Upper lobe of left lung (tissue), 6 donors: ENCODE results near the gene KLHDC3. TPM values are rescaled to one million over a fixed set of nuclear protein-coding genes. Genes with fewer than 3 reads are reported as not detected.

Experiments used
- ATAC-seq, 2 donors: fragments of 200-7000 bp; cut with Tn5 transposase; one replicate each; pipeline ENCODE4 v1.9.1; 2022; ENCODE audit warnings: mild to moderate bottlenecking in 2 of 2, moderate library complexity in 2 of 2; ENCODE audit not compliant: low FRiP score in 2 of 2
- DNase-seq, 2 donors: peaks; one replicate each; pipeline ENCODE4 v3.0.0-alpha.2; 2019 to 2020
- H3K27ac ChIP-seq, 4 donors: fragments of 200-600 bp; sonication (generic); one replicate each; pipeline ENCODE4 v1.5.1; 2016 to 2019
- H3K27me3 ChIP-seq, 4 donors: fragments of 200-600 bp; sonication (generic); one replicate each; pipeline ENCODE4 v1.5.1; 2017 to 2019
- H3K36me3 ChIP-seq, 4 donors: fragments of 200-600 bp; sonication (generic); one replicate each; pipeline ENCODE4 v1.5.1; 2016 to 2019
- H3K4me1 ChIP-seq, 4 donors: fragments of 200-600 bp; sonication (generic); one replicate each; pipeline ENCODE4 v1.5.1; 2018 to 2019
- H3K4me3 ChIP-seq, 4 donors: fragments of 200-600 bp; sonication (generic); one replicate each; pipeline ENCODE4 v1.5.1; 2017 to 2019; ENCODE audit warnings: mild to moderate bottlenecking in 2 of 4, moderate library complexity in 1 of 4
- H3K9me3 ChIP-seq, 4 donors: fragments of 200-600 bp; sonication (generic); one replicate each; pipeline ENCODE4 v1.5.1; 2018 to 2019
- EP300 ChIP-seq, 4 donors: sonication (generic); formaldehyde crosslinking; IDR thresholded peaks; one replicate each; pipeline ENCODE4 v1.5.1; 2017; ENCODE audit warnings: antibody characterized with exemption in 4 of 4, control low read depth in 2 of 4
- POLR2A ChIP-seq, 4 donors: fragments of 450-650 bp; IDR thresholded peaks; one replicate each; pipeline ENCODE4 v1.5.1; 2016 to 2017; ENCODE audit warnings: antibody characterized with exemption in 4 of 4, mild to moderate bottlenecking in 2 of 4
- POLR2AphosphoS5 ChIP-seq, 2 donors: sonication (generic); formaldehyde crosslinking; IDR thresholded peaks; one replicate each; pipeline ENCODE4 v1.5.1; 2017; ENCODE audit warnings: antibody characterized with exemption in 2 of 2
- WGBS, 2 donors: methylation state at CpG; one replicate each; pipeline ENCODE4 v1.1.5; 2017 to 2018; 5-methylcytosine and 5-hydroxymethylcytosine counted together
- total RNA-seq, 6 donors: library from RNA; depleted of rRNA in 4 of 6; stranded (reverse); fragments of >200 nt in 4 of 6; gene quantifications; one replicate each; pipeline versions ENCODE4 v1.1.0 to v1.2.1, GENCODE V29; 2016 to 2021
- TF ChIP-seq, protein P1 (sequence below), 6 experiments: fragments of 450-650 bp in 4 of 6; fragments of 200-600 bp in 2 of 6; sonication (generic) in 2 of 6; IDR thresholded peaks; one replicate each; pipeline ENCODE4 v1.5.1; 2016 to 2019; ENCODE audit warnings: antibody characterized with exemption in 6 of 6
- donor health status: DM: no; HTN: no; CAD: no; lungs with moderate emphysema.
- donor health status: DM: no; HTN: yes; CAD: no; lungs with severe emphysema.

KLHDC3 gene
- total RNA-seq, 6 donors from 2014 or later: 36.7 to 74.0 (median 59.3) TPM

DNA sequence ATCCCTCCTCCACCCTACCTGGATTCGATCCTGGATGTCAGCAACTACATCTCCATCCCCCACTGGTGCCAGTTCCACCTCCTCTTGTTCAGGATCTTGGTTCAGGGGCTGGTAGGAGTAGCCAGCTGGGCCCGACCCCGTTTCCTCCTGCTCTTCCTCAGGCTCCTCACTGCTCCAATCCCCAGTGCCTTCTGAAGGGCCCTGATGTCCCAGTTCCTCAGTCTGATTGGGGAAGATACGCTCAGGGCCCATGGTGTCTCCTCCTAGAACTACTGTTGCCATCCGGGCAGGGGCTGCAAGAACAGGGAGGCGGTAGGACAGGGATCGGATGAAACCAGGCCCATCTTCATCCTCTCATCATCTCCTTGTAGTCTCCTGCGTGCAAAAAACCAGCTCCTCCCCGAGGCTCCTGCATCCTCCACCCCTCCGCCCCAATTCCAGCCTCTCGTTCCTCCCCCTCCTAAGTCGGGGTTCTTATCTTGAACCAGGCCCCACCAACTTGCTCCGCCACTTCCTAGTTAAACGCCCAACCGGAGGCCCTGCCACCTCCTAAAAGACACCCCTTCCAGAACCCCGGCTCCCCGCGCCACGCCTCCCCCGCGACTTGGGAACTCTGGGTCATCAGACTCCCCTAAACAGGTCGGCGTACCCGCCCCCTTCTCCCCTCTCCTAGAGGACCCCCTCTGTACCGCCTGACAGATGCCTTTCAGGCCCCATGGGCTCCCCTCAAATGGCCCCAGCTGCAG, 779 bp upstream of the KLHDC3 start:
- peak overlapping the region; percentile 70 to 91 (median 84) for H3K27ac ChIP-seq
- WGBS, 2 donors: 1 to 5% methylated on average over 21 to 24 of the region's 25 CpGs
- no peak for TF ChIP-seq POLR2A (IDR thresholded peaks at IDR 0.05)
- peaks cover 36 to 46% (median 41%) of the 10 kb centered on the region in 4 donors for H3K4me1 ChIP-seq
- no peaks in the 10 kb centered on the region for H3K27me3 ChIP-seq
- ATAC-seq: peak in 1 of 2 donors; percentile 51
- peak overlapping the region; percentile 40 to 97 (median 80) for H3K4me3 ChIP-seq
- no peak for DNase-seq
- no peaks in the 10 kb centered on the region for H3K9me3 ChIP-seq
- peaks cover 8 to 55% (median 47%) of the 10 kb centered on the region in 4 donors for H3K36me3 ChIP-seq

DNA sequence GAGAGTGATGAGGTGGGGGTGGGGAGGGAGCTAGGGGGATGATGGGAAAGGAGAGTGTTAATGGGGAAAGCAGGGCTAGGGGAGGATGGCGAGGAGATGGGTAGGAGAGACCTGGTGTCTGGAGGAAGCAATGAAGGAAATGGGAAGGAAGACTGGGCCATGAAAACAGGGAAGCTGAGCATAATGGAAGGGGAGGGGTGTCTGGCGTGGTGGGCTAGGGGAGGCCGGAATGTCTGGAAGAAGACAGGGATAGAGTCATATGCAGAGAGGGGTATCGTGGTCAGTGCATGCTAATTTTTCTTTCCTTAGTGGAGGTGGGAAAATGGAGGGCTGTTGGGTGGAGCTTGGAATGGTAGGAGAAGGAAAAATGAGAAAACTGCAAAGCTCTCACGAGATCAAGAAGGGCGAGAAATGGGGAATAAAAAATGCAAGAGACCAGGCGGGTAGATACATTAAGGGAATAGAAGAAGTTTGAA, 423 bp downstream of the KLHDC3 start:
- WGBS, 2 donors: 0 to 1% methylated on average over 7 of the region's 7 CpGs

DNA sequence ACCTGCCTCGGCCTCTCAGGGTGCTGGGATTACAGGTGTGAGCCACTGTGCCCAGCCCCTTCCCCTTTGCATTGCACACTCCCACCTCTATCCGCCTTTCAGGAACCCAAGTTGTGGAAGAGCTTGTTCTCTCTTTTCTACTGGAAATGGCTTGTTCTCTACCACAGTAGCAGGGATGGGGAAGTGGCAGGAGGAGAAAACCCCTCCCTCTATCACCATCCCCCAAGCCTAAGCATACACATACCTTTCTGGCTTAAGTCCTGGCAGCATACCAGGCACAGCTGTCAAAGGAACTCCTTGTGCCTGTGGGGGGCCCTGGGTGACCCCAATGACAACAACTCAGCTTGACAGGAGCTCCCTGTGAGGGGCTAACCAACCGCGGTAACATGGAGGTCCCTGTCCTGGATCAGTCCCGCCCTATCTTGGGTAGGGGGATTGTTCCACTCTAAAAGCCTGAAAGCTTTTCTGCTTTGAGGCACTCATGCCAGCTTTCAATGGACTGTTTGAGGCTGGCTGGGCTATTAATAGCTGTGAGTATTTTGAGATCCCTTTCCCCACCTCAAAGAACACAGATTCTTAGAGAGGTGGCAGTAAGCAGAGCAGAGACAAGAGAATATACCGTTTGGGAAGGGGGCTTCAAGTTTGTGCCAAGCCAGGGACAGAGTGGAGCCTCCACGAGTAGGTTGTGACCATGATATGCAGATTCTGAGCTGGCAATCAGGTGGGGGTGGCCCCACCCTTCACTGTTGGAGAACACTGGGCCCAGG, 2.3 kb downstream of the KLHDC3 start:
- DNase-seq: no peak
- peaks cover 18 to 42% (median 30%) of the 10 kb centered on the region in 4 donors for H3K36me3 ChIP-seq
- peak overlapping the region in 1 of 4 donors; percentile 16 for H3K4me3 ChIP-seq
- no peaks in the 10 kb centered on the region for H3K27me3 ChIP-seq
- TF ChIP-seq EP300 (IDR thresholded peaks at IDR 0.05) (no peak), POLR2A (IDR thresholded peaks at IDR 0.05) (no peak), POLR2AphosphoS5 (IDR thresholded peaks at IDR 0.05) (no peak)
- TF ChIP-seq, protein P1, sequence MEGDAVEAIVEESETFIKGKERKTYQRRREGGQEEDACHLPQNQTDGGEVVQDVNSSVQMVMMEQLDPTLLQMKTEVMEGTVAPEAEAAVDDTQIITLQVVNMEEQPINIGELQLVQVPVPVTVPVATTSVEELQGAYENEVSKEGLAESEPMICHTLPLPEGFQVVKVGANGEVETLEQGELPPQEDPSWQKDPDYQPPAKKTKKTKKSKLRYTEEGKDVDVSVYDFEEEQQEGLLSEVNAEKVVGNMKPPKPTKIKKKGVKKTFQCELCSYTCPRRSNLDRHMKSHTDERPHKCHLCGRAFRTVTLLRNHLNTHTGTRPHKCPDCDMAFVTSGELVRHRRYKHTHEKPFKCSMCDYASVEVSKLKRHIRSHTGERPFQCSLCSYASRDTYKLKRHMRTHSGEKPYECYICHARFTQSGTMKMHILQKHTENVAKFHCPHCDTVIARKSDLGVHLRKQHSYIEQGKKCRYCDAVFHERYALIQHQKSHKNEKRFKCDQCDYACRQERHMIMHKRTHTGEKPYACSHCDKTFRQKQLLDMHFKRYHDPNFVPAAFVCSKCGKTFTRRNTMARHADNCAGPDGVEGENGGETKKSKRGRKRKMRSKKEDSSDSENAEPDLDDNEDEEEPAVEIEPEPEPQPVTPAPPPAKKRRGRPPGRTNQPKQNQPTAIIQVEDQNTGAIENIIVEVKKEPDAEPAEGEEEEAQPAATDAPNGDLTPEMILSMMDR (IDR thresholded peaks at IDR 0.05): no peak
- H3K9me3 ChIP-seq: no peaks in the 10 kb centered on the region
- H3K27ac ChIP-seq: peak overlapping the region in 1 of 4 donors; percentile 26
- ATAC-seq: no peak
- H3K4me1 ChIP-seq: peaks cover 43 to 53% (median 49%) of the 10 kb centered on the region in 4 donors
- 70 to 87% methylated on average over 7 of the region's 7 CpGs for WGBS, 2 donors

More for the DNA sequence above, 423 bp downstream of the KLHDC3 start:
- Histone ChIP-seq H3K4me1 (peaks cover 36 to 46% (median 41%) of the 10 kb centered on the region in 4 donors), H3K27me3 (no peaks in the 10 kb centered on the region), H3K9me3 (no peaks in the 10 kb centered on the region), H3K4me3 (peak overlapping the region; percentile 77 to 97 (median 81)), H3K27ac (peak overlapping the region; percentile 70 to 91 (median 80)), H3K36me3 (peaks cover 18 to 55% (median 44%) of the 10 kb centered on the region in 4 donors)
- ATAC-seq (no peak), DNase-seq (no peak)
- TF ChIP-seq, protein P1 (IDR thresholded peaks at IDR 0.05): no peak
- TF ChIP-seq POLR2AphosphoS5 (IDR thresholded peaks at IDR 0.05) (no peak), POLR2A (IDR thresholded peaks at IDR 0.05) (no peak), EP300 (IDR thresholded peaks at IDR 0.05) (no peak)

DNA sequence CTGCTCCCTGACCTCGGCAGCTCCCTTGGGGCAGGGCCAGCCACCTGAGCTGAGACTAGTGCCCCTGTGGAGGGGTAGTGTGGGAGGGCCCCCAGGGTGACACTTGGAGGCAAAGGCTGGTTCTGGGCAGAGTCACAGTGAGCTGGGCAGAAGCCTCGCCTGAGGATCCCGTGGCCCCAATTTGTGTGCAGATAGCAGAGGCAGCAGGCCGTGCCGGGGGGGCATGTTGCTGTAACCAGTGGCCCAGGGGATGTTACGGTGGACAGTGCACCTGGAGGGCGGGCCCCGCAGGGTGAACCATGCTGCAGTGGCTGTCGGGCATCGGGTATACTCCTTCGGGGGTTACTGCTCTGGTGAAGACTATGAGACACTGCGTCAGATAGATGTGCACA, 2.9 kb downstream of the KLHDC3 start:
- TF ChIP-seq EP300 (IDR thresholded peaks at IDR 0.05) (no peak), POLR2A (IDR thresholded peaks at IDR 0.05) (no peak), POLR2AphosphoS5 (IDR thresholded peaks at IDR 0.05) (no peak)
- TF ChIP-seq, protein P1 (IDR thresholded peaks at IDR 0.05): no peak
- Histone ChIP-seq H3K9me3 (no peaks in the 10 kb centered on the region), H3K27me3 (no peaks in the 10 kb centered on the region), H3K27ac (peak overlapping the region in 1 of 4 donors; percentile 26), H3K4me3 (no peak overlapping the region), H3K36me3 (peaks cover 18 to 36% (median 25%) of the 10 kb centered on the region in 4 donors), H3K4me1 (peaks cover 43 to 53% (median 49%) of the 10 kb centered on the region in 4 donors)
- DNase-seq (peak in 1 of 2 donors; percentile 66), ATAC-seq (no peak)
- 86 to 95% methylated on average over 9 to 12 of the region's 12 CpGs for WGBS, 2 donors

DNA sequence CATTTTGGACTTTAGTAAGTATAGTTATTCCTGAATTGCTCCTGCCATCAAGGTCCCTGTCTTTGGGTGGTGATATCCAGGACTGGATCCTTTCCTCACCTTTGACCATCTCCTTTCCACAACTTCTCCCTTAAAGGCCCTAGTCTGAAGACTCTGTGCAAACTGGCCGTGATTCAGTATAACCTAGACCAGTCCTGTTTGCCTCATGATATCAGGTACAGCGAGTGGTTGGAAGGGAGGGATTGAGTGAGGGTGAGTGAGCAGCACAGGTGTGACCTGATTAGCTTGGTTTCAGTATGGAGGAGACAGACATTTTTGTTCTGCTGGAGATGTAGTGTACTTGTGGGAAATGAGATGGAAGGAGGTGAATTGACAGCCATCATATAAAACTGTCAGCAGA, 5.1 kb downstream of the KLHDC3 start:
- ATAC-seq: no peak
- H3K27ac ChIP-seq: no peak overlapping the region
- TF ChIP-seq, protein P1 (IDR thresholded peaks at IDR 0.05): no peak
- TF ChIP-seq POLR2A (IDR thresholded peaks at IDR 0.05) (no peak), EP300 (IDR thresholded peaks at IDR 0.05) (no peak), POLR2AphosphoS5 (IDR thresholded peaks at IDR 0.05) (no peak)
- 91 to 94% methylated on average over 2 of the region's 2 CpGs for WGBS, 2 donors
- no peaks in the 10 kb centered on the region for H3K27me3 ChIP-seq
- no peak for DNase-seq
- peaks cover 46 to 57% (median 49%) of the 10 kb centered on the region in 4 donors for H3K4me1 ChIP-seq
- H3K36me3 ChIP-seq: peaks cover 16 to 33% (median 22%) of the 10 kb centered on the region in 4 donors
- no peak overlapping the region for H3K4me3 ChIP-seq
- no peaks in the 10 kb centered on the region for H3K9me3 ChIP-seq
